HG03108 (cell line): ENCODE data around the gene NHLRC2.

Source experiments
- ATAC-seq: cut with Tn5 transposase; IDR thresholded peaks from one replicate; pipeline ENCODE4 v1.9.1; 2021; ENCODE audit warnings: moderate library complexity; ENCODE audit not compliant: unreplicated experiment

The NHLRC2 gene

GRCh38 chr10:113907166-113907565 lies 52.7 kb downstream of the NHLRC2 start:
- no peak for ATAC-seq

DNA sequence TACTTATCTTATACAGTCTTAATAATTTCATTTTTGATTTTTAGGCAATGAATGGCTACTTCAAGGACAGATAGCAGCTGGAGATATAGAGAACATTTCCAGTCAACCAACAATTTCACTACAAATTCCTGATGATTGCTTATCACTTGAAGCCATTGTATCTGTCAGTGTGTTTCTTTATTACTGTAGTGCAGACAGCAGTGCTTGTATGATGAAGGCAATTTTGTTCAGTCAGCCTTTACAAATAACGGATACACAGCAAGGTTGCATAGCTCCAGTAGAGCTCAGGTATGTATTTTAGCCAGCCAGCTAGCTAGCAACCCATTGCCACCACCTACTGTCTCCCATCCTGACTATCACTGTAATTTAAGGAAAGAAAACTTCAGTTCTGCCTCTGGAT lies 53.8 kb downstream of the NHLRC2 start:
- ATAC-seq, result no peak

- no peak for ATAC-seq
These were observed 56.7 kb downstream of the NHLRC2 start for GRCh38 chr10:113911113-113911512.

DNA sequence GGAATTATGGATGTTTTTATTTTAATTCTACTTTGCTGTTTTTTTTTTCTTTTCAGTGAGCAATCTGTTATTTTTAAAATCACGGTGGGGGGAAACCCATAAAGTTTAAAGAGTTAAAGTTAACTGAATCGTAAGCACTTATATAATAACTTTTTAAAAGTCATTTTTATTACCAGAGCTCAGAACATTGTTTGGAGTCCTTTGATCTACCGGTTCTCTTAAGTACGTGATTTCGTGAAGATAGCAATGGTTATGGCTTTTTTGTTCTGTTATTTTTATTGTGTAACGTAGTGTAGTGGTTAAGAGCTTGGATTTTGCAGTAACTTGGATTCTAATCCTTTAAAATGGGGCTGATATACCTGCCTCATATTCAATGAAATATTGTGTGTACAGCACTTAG lies 57.4 kb downstream of the NHLRC2 start:
- ATAC-seq, result no peak

DNA sequence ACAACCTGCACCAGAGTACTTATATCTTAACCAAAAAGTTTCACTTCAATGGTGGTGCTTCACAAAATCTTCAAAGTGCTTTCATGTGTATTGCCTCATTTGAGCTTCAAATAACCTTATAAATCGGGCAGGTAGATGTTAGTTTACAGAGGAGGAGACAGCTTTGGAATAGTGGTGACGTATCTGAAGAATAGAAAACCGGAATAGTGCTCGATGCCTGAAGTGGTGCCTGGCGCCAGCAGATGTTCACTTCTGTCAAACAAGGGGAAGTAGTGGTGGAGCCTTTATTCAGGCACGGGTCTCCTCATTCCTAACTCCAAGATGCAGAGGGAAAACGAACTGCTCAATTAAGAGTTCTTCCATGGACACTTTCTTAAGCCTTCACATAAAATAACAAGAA lies 58.1 kb downstream of the NHLRC2 start:
- no peak for ATAC-seq

GRCh38 chr10:113914956-113915355 lies 60.5 kb downstream of the NHLRC2 start:
- no peak for ATAC-seq

GRCh38 chr10:113915540-113915939 lies 61.1 kb downstream of the NHLRC2 start:
- ATAC-seq, result no peak

GRCh38 chr10:113916053-113916452 lies 61.6 kb downstream of the NHLRC2 start:
- no peak for ATAC-seq

DNA sequence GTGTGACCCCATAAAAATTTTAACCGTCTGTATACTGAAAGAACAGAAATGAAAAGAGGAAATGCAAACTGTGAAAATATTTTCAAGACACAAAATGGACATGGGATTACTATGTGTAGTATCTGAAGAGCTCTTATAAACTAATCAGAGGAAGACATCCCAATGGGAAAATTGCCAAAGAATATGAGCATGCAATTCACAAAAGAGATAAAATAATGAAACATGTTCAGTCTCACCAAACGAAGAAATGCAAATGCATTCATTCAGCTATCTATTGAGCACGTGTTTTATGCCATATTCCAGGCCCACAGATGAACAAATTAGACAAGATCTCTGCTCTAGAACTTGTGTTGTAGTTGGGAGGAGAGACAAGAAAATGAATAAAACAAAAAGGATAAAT lies 63.2 kb downstream of the NHLRC2 start:
- no peak for ATAC-seq

GRCh38 chr10:113920114-113920513 lies 65.7 kb downstream of the NHLRC2 start:
- ATAC-seq, result no peak

DNA sequence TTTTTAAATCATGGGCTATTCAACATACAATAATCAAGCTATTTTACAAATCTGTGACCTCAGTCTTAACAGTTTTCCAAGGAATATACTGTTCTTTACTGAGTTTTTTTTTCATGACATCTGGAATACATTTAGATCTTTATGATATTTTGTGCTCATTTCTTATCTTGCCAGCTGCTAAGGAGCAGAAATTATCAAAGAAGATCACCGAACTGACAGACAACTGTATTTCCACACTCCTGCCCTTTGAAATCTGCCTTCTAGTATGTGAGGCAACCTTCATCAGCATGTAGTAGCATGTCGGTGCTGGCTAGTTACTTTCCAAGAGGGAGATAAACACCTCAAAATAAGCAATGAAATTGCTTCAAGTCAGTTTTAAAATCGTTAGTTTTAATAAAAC lies 66.4 kb downstream of the NHLRC2 start:
- ATAC-seq, result no peak

GRCh38 chr10:113921561-113922370 lies 67.3 kb downstream of the NHLRC2 start:
- no peak for ATAC-seq

DNA sequence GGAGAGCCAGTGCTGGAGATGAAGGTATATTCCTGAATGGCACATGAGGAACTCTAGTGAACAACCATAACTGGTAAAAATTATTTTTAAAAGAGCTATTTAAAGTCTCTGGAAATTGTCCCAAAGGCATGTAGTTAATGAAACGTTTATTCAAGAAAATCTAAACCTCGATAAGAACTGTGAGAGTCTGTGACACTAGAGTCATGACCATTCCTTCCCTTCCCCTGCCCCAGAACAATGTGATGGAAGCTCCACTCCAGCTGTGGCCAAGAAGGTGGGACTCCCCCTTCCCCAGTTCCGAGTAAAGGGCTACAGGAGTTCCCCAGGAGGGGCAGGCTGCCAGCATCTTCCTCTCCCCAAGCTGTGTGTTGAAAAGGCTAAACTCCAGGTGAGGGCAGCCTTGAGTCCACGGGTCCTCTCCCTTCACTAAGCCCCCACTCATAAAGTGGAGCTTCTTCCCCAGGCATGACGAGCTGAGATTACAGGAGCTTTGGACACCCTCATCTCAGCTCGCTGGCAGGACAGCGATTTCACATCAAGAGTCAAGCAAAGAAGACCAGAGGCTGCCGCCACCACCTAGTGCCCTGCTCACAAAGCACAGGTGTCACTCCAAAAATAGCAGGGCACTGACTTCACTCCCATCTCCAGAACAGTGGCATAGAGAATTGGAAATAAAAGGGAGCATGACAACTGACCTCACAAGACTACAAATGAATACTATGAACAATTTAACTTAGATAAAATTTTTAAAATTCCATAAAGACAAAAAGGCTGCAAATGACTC lies 68.5 kb downstream of the NHLRC2 start:
- ATAC-seq, result no peak

DNA sequence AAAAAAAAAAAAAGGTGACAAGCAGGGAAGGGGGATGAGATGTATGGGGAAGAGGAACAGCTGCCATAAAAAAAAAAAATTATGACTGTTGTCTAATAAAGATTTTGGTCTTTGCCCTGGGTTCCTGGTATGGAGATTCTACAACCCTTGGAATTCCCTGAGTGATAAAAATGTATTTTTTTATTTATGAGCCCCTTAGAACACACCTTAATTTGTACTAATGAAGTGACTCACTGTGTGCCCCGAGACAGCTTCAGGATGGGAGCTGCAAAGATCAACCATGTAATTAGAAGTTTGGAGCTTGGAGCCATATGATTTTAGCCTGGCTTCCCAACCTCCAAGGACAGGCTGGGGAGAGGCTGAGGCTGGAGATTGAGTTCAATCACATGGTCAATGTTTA lies 69.7 kb downstream of the NHLRC2 start:
- ATAC-seq, result no peak

GRCh38 chr10:113924664-113925063 lies 70.2 kb downstream of the NHLRC2 start:
- ATAC-seq, result no peak

- ATAC-seq, result no peak
These were observed 73.0 kb downstream of the NHLRC2 start for GRCh38 chr10:113927440-113927839.

- ATAC-seq, result no peak
These were observed 74.4 kb downstream of the NHLRC2 start for GRCh38 chr10:113928830-113929229.

DNA sequence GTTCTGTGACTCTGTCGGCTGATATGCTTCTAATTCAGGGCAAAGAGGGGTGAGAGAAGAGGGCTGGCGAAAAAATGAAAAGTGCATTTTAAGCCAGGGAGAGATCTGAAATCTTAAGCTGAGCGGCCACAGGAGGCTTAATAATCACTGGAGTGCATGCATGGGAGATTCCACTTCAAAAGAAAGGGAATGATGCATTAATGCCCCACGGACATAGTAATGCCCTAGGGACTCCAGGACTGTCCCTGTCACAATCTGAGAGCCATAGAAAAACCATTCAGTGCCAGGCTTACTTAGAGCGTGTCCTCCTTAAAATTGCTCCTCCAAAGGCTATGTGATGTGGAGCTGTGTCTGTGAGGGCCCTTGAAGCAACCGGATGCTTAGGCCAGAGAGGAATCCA lies 75.1 kb downstream of the NHLRC2 start:
- ATAC-seq, result no peak

DNA sequence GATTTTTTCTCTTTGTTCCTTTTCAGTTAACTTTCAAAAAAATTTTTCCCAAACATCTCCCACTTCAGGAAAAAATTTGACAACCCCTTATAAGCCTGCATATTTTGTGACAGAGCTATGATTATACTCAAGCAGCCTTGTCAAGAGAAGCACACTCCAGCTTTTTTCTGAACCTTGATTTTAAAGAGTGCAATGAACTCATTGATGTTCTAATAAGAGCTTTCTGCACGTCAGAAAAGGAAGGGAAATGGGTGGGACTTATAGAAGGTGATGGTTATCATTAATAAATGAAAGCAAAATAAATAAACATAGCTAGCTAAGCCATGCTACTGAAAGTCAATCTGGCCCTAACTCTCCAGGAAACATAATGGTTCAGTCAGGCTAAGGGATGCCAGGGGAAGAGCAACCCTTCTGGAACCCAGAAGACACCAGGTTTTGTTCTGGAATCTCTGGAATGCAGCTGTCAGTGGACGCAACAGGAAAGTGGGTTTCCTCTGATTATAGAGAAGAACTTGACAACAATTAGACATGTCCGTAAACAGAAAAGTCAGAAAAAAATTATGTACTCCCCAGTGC lies 76.1 kb downstream of the NHLRC2 start:
- no peak for ATAC-seq

DNA sequence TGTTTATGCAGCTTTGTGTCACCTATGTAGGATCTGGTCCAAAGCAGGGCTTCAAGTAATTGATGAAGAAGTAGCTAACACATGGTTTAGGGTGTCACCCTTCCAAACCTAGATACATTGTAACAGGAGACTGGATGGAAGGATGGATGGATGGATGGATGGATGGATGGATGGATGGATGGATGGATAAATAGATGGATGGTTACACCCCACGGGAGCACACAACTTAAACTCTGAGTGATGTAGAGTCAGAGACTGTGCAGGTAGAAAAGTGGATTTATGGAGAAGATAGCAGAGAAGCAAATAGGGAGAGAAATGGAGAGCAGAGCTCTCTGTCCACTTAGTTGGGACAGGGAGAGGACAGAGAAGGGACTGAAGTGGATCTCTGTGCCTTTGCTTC lies 78.4 kb downstream of the NHLRC2 start:
- no peak for ATAC-seq

GRCh38 chr10:113933894-113934532 lies 79.6 kb downstream of the NHLRC2 start:
- ATAC-seq, result no peak
